ENCODE results near the gene POC1A. TPM values are rescaled to one million over a fixed set of nuclear protein-coding genes. Genes with fewer than 3 reads are reported as not detected.

POC1A gene
- total RNA-seq = 27.7 and 30.1 TPM in 2 replicates
- long read RNA-seq, transcript POC1A-202 (10 exons, 1,999 nt) = minor isoform, 44 of 141 reads
- long read RNA-seq, transcript POC1A-201 (11 exons, 1,898 nt) = major isoform, 58 of 141 reads
- long read RNA-seq, transcript POC1A-203 (11 exons, 1,760 nt) = minor isoform, 7 of 141 reads
- long read RNA-seq, partial matches to known transcripts = 4 of 141 reads
- long read RNA-seq, other reads (novel, unspliced or antisense) = 28 of 141 reads

DNA sequence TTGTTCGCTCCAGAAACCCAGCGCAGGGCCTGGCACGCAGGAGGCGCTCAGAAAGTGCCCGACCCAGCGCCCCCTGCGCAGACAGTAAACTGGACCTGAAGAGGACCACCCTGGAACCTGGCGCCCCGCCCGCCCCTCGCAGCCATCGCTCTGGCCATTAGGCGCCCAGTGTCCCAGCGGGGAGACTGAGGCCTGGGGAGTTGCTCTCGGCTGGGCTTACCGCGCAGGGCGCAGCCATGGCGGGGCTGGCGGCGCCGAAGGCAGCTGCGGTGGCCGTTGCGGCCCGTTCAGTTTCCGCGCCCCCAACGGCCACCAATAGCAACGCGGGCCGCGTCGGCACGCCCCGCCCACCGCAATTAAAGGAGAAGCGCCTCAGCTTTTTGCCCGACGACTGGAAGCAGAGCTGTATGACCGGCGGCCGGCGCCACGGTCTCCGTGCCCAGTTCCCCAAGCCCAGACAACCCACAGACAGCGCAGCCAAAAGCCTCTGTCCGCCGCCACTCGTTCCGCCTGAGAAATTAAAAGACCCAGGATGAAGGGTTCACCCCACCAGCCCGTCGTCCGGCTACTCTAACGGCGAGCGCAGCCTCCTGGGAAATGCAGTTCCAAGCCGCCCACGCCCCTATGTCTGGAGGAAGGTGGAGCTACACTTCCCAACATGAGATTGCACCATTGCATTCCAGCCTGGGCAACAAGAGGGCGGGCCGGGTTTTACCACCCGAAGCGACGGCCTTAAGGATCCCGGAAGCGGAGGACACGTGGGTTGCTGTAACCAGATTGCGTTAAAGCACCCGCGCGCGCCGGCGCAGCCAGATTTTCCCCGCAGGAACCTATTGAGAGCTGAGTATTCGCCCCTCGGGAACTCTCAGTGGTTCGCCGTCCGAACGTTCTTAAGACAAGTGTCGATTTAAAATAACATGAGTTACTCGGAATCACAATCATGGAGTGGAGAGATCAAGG lies at the start of gene POC1A:
POC1A (minus strand) TSS at position 289 of the 960 bp plus-strand sequence; CDS start at position 238, 51 bp downstream.
- H3K27me3 Mint-ChIP-seq (ENCODE audit: low read depth) = no peaks in the 10 kb centered on the region

DNA sequence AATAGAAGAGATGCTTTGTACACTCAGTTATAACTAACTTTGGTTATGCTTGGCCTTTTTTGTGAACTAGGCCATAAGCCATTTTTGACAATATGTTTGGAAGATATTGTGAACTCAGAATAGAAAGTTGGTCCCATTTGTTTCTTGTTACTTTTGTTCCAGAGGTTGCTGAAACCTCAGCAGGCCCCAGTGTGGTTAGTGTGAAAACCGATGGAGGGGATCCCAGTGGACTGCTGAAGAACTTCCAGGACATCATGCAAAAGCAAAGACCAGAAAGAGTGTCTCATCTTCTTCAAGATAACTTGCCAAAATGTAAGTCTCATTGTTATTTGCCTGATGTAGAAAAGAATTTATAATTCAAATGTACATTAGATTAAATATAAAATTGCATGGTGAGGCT lies 49.5 kb upstream of the POC1A start:
- TF ChIP-seq, protein P1, sequence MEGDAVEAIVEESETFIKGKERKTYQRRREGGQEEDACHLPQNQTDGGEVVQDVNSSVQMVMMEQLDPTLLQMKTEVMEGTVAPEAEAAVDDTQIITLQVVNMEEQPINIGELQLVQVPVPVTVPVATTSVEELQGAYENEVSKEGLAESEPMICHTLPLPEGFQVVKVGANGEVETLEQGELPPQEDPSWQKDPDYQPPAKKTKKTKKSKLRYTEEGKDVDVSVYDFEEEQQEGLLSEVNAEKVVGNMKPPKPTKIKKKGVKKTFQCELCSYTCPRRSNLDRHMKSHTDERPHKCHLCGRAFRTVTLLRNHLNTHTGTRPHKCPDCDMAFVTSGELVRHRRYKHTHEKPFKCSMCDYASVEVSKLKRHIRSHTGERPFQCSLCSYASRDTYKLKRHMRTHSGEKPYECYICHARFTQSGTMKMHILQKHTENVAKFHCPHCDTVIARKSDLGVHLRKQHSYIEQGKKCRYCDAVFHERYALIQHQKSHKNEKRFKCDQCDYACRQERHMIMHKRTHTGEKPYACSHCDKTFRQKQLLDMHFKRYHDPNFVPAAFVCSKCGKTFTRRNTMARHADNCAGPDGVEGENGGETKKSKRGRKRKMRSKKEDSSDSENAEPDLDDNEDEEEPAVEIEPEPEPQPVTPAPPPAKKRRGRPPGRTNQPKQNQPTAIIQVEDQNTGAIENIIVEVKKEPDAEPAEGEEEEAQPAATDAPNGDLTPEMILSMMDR (conservative IDR thresholded peaks at IDR 0.05) = no peak
- H3K27me3 Mint-ChIP-seq (ENCODE audit: low read depth) = no peaks in the 10 kb centered on the region
- H3K36me3 Mint-ChIP-seq (ENCODE audit: low read depth) = peaks cover 36% of the 10 kb centered on the region
- H3K27ac Mint-ChIP-seq (ENCODE audit: unreplicated experiment) = no peak overlapping the region
- no peaks in the 10 kb centered on the region for H3K9me3 Mint-ChIP-seq
- DNase-seq (ENCODE audit: low read depth, low spot score) = no peak
- H3K4me1 Mint-ChIP-seq = peaks cover 15% of the 10 kb centered on the region
- H3K4me3 Mint-ChIP-seq = no peak overlapping the region

More for the DNA sequence above, at the start of gene POC1A:
- peak within 1 kb of the TSS; percentile 97 for H3K4me3 Mint-ChIP-seq
- peak within 1 kb of the TSS; percentile 96 for H3K27ac Mint-ChIP-seq (ENCODE audit: unreplicated experiment)
- DNase-seq (ENCODE audit: low read depth, low spot score) = peak; percentile 88
- H3K9me3 Mint-ChIP-seq = no peaks in the 10 kb centered on the region
- TF ChIP-seq, protein P1 (conservative IDR thresholded peaks at IDR 0.05) = no peak
- no peaks in the 10 kb centered on the region for H3K36me3 Mint-ChIP-seq (ENCODE audit: low read depth)
- H3K4me1 Mint-ChIP-seq = peaks cover 23% of the 10 kb centered on the region

DNA sequence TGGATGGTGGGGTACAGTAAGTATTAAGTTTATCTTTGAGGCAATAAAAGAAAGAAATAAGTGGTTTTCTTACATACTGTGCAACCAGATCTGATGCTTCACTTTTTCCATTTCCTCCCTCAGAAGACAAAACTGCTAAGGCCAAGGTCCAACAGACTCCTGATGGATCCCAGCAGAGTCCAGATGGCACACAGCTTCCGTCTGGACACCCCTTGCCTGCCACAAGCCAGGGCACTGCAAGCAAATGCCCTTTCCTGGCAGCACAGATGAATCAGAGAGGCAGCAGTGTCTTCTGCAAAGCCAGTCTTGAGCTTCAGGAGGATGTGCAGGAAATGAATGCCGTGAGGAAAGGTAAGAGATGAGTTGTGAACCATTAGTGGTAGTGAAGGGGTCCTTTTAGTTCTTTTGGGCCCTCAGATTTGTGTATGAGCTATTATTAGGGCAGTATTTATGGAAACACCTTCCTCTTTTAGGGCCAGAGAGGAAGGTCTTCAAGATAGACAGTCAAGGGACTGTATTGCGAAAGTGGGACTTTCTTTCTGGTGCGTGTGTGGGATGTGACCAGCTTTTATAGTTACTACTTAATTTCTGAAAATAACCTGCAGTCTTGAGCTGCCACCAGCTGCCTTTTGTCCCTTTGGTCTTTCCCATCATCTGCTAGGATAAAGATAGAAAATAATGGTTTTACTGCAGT lies 48.3 kb upstream of the POC1A start:
- no peak for DNase-seq (ENCODE audit: low read depth, low spot score)
- peaks cover 29% of the 10 kb centered on the region for H3K36me3 Mint-ChIP-seq (ENCODE audit: low read depth)
- no peaks in the 10 kb centered on the region for H3K9me3 Mint-ChIP-seq
- no peak overlapping the region for H3K4me3 Mint-ChIP-seq
- no peaks in the 10 kb centered on the region for H3K27me3 Mint-ChIP-seq (ENCODE audit: low read depth)
- no peak overlapping the region for H3K27ac Mint-ChIP-seq (ENCODE audit: unreplicated experiment)
- H3K4me1 Mint-ChIP-seq = peaks cover 22% of the 10 kb centered on the region
- TF ChIP-seq, protein P1 (conservative IDR thresholded peaks at IDR 0.05) = no peak

DNA sequence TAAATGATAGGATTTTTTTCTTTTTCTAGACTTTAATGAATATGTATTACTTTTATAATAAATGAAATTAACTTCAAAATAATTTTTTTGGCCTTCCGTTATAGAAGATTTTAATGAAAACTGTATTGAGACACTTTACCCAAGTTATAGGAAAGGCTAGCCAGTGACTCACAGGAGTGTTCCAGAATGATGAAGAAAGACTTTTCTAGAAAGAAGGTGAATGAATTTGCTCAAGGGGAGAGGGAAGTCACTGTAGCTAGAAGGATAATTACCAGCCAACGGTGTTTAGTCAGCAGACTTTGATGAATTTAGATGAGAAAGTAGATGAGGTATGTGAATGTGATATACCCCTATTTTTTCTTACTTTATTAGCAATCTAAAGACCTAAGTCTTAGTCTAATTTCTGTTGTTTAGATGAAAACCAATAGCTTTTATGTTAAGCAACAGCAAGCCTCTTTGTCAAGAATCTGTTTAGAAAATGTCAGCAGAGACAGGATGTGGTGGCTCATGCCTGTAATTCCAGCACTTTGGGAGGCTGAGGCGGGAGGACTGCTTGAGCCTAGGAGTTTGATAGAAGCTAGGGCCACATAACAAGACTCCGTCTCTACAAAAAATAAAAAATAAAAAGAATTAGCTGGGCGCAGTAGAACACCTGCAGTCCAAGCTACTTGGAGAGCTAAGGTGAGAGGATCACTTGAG lies 46.9 kb upstream of the POC1A start:
- Mint-ChIP-seq H3K36me3 (ENCODE audit: low read depth) (peaks cover 21% of the 10 kb centered on the region), H3K27me3 (ENCODE audit: low read depth) (no peaks in the 10 kb centered on the region), H3K9me3 (no peaks in the 10 kb centered on the region), H3K27ac (ENCODE audit: unreplicated experiment) (no peak overlapping the region), H3K4me3 (no peak overlapping the region), H3K4me1 (peaks cover 26% of the 10 kb centered on the region)
- no peak for DNase-seq (ENCODE audit: low read depth, low spot score)
- TF ChIP-seq, protein P1 (conservative IDR thresholded peaks at IDR 0.05) = no peak
